GM12864 (cell line): ENCODE results near the gene HKDC1.

ENCODE experiments used
- DNase-seq: peaks from one replicate; pipeline ENCODE4 v3.0.0-alpha.2; 2011; ENCODE audit warnings: low read depth
- H3K4me3 ChIP-seq: 2 replicates; pipeline ENCODE4 v1.5.1; 2011; ENCODE audit warnings: mild to moderate bottlenecking, low read depth, low read length, control low read depth
- CTCF ChIP-seq: IDR thresholded peaks from 2 replicates; pipeline ENCODE4 v1.5.1; 2011; ENCODE audit warnings: low read depth, mild to moderate bottlenecking, moderate library complexity, low read length, control low read depth, inconsistent platforms; ENCODE audit errors: missing control alignments

The HKDC1 gene

DNA sequence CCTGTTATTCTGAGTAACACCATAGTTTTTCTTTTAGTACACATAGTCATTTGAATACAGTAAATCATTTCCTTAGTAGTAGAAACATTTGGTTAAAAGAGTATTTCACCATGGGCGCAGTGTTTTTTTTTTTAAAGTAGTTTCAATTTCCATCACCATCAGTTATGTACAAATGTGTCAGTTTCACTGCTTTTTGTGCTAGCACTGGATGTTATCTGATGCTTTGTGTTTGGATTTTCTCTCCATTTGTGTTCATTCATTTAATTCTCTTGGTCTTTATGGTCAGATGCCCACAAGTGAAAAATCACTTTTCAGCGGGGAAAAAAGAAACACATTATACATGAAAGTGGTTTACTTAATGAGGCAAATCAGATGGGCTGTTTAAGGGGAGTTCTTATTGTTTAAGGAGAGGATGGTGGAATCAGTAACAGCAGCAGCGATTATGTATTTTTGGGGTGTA lies 42.2 kb downstream of the HKDC1 start:
- DNase-seq: no peak
- no peak overlapping the region for H3K4me3 ChIP-seq
- TF ChIP-seq CTCF: no peak

DNA sequence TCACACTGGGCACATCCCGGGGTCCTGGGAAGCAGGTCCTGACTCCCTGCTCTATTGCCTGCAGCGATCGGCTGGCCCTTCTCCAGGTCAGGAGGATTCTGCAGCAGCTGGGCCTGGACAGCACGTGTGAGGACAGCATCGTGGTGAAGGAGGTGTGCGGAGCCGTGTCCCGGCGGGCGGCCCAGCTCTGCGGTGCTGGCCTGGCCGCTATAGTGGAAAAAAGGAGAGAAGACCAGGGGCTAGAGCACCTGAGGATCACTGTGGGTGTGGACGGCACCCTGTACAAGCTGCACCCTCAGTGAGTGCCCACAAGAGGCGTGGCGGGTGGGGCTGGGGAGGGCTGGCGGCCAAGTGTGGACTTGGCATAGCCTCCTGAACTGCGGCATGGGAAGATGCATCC lies 45.4 kb downstream of the HKDC1 start:
- no peak overlapping the region for H3K4me3 ChIP-seq
- TF ChIP-seq CTCF: no peak
- no peak for DNase-seq

DNA sequence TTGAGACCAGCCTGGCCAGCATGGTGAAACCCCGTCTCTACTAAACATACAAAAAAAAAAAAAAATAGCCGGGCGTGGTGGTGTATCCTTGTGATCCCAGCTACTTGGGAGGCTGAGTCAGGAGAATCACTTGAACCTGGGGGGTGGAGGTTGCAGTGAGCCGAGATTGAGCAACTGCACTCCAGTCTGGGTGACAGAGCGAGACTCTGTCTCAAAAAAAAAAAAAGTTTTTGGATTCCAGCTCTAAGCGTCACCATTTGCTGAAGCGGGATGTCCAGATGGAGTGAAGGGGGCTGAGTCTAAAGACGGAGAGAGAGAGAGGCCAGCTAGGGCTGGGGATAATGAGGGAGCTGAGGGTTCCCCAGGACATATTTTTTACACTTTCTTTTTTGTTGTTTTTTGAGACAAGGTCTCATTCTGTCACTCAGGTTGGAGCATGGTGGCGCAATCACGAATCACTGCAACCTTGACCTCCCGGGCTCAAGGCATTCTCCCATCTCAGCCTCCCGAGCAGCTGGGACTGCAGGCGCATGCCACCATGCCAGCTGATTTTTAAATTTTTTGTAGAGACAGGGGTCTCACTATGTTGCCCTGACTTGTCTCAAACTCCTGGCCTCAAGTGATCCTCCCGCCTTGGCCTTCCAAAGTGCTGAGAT lies 48.8 kb downstream of the HKDC1 start:
- no peak for DNase-seq
- H3K4me3 ChIP-seq: no peak overlapping the region
- TF ChIP-seq CTCF: no peak

DNA sequence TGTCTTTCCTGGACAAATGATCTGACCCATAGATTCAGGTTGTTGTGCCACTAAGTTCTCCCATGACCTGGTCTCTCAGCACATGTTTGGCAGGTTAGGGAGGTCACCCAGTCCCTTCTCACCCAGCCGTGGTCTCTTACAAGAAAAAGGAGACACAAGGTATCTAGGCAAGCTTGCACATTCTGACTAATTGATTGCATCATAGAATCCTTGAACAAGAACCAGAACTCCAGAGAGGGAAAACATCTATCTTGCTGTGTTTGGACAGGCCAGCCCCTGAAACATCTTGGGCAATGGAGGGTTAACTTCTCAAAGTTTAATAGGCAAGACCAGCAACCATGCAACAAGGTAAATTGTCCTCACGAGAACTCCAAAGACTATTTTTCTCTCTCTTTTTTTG lies 49.6 kb downstream of the HKDC1 start:
- no peak for DNase-seq
- TF ChIP-seq CTCF: no peak
- no peak overlapping the region for H3K4me3 ChIP-seq

DNA sequence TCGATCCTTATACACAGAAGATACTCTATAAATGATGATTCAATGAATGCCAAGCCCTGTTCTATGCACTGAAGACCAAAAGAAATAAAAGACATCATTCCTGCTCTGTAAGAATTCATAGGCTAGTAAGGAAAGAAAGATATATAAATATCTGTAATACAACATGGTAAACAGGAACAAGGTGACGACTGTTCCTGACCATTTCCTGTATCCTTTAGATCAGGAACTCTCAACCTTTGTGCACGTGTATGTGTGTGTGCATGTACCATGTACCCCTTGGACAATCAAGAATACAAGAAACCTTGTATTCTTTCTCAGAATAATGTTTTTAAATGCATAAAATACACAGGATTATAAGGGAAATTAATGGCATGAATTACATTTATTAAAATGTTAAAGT lies 50.9 kb downstream of the HKDC1 start:
- no peak for DNase-seq
- no peak for TF ChIP-seq CTCF
- H3K4me3 ChIP-seq: no peak overlapping the region

DNA sequence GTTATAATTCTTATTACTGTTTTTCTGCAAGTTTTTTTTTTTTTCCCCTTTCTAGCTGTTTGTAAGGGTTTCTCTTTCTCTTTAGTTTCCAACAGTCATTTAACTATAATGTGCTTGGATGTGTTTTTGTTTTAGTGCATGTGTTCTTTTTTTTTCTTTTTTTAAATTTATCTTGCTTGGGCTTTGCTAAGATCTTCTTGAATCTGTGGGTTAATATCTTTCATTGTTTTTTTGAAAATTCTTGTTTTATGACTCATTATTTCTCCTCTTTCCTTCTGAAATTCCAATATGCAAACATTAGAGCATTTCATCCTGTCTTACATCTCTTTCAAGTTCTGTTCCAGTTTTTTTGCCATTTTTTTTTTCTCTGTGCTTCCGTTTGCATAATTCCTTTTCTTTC lies 52.5 kb downstream of the HKDC1 start:
- no peak for DNase-seq
- no peak overlapping the region for H3K4me3 ChIP-seq
- TF ChIP-seq CTCF: no peak

DNA sequence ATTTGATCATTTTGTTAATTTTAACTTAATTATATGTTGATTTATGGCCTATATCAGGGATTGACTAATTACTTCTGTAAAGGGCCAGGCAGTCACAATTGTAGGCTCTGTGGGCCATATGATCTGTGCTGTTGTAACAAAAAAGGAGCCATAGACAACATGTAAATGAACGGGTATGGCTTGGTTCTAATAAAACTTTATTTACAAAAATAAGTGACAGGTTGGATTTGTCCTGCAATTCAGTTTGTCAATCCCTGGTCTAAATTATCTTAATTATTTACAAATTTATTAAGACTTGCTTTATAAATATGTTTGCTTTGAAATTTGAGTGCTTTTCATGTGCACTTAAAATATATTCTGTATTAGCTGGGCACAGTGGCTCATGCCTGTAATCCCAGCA lies 55.3 kb downstream of the HKDC1 start:
- DNase-seq: no peak
- TF ChIP-seq CTCF: no peak

More for the DNA sequence above, 55.3 kb downstream of the HKDC1 start:
- no peak overlapping the region for H3K4me3 ChIP-seq
